K562 (cell line): Measurements from ENCODE around the gene INTS1. TPM values are rescaled to one million over a fixed set of nuclear protein-coding genes. Genes with fewer than 3 reads are reported as not detected.

ENCODE experiments used
- CTCFL ChIP-seq: IDR thresholded peaks from 2 replicates; pipeline ENCODE4 v1.6.1; 2011; ENCODE audit warnings: borderline replicate concordance, low read depth, mild to moderate bottlenecking, moderate library complexity, low read length; ENCODE audit not compliant: insufficient read depth, poor library complexity, severe bottlenecking
- PKNOX1 ChIP-seq: fragments of 450-650 bp; IDR thresholded peaks from 2 replicates; pipeline ENCODE4 v1.6.1; 2016
- RBM34 ChIP-seq: fragments of 200-400 bp; formaldehyde crosslinking; IDR thresholded peaks from 2 replicates; pipeline ENCODE4 v1.6.1; 2018; ENCODE audit warnings: low read length, borderline replicate concordance; ENCODE audit not compliant: insufficient read depth
- SPI1 ChIP-seq: IDR thresholded peaks from 2 replicates; pipeline ENCODE4 v1.6.1; 2011; ENCODE audit warnings: low read depth, low read length, control low read depth, borderline replicate concordance
- SRSF1 ChIP-seq: fragments of 200-400 bp; formaldehyde crosslinking; IDR thresholded peaks from 2 replicates; pipeline ENCODE4 v1.6.1; 2017; ENCODE audit warnings: mild to moderate bottlenecking, low read depth, low read length, moderate library complexity
- polyA plus RNA-seq, 8 experiments: library from polyadenylated mRNA; depleted of rRNA in 4 of 8; stranded (reverse) in 5 of 8; unstranded in 3 of 8; fragments of >200 nt; fragmentation: Nextera tagmentation in 2 of 8; fragmentation: Illumina TruSeq in 1 of 8; extraction: Ambion mirVana in 2 of 8; extraction: Trizol in 1 of 8; gene quantifications; 2 replicates each; pipeline versions ENCODE4 v1.2.1 to v1.2.3, GENCODE V29; 2011 to 2014; ENCODE audit warnings: inconsistent platforms in 1 of 8, missing spikeins in 1 of 8
- total RNA-seq, 7 experiments: library from RNA; depleted of rRNA in 6 of 7; stranded (reverse); fragments of >200 nt in 6 of 7; fragmentation: Illumina TruSeq in 2 of 7; extraction: Trizol in 2 of 7; gene quantifications; 2 replicates each; pipeline versions ENCODE4 v1.2.1 to v1.2.3, GENCODE V29; 2011 to 2021; ENCODE audit warnings: low replicate concordance in 1 of 7
- TF ChIP-seq, protein P1 (sequence below), 2 experiments: fragments of 450-650 bp; IDR thresholded peaks; 2 replicates each; pipeline ENCODE4 v1.6.1; 2016; ENCODE audit warnings: mild to moderate bottlenecking in 2 of 2, borderline replicate concordance in 1 of 2, low read depth in 1 of 2, moderate library complexity in 1 of 2

Gene INTS1
- total and polyA plus RNA-seq, 9 of the 15 experiments (the other 6 are each of a cell fraction or from before 2014, with no cell fraction given): 0.34 to 119 (median 18.5) TPM

DNA sequence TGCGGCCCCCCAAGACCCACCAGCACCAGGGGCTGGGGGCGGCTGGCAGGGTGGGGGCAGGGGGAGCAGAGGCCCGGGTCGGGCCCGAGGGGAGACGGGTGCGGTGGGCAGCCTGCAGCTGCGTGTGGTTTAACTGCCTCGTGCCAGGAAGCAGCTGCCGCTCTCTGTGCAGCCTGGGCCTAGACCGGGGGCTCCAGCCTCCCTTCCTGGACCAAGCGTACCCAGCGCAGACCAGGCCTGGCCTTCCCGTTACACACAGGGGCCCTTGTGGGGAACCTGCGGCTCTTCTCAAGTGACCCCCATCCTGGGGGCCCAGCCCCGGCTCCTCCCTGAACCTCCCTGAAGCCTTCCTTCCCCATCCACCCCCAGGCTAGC lies 6.6 kb upstream of the INTS1 start (continued):
- no peak for TF ChIP-seq RBM34
- TF ChIP-seq CTCFL: no peak
- TF ChIP-seq, protein P1, sequence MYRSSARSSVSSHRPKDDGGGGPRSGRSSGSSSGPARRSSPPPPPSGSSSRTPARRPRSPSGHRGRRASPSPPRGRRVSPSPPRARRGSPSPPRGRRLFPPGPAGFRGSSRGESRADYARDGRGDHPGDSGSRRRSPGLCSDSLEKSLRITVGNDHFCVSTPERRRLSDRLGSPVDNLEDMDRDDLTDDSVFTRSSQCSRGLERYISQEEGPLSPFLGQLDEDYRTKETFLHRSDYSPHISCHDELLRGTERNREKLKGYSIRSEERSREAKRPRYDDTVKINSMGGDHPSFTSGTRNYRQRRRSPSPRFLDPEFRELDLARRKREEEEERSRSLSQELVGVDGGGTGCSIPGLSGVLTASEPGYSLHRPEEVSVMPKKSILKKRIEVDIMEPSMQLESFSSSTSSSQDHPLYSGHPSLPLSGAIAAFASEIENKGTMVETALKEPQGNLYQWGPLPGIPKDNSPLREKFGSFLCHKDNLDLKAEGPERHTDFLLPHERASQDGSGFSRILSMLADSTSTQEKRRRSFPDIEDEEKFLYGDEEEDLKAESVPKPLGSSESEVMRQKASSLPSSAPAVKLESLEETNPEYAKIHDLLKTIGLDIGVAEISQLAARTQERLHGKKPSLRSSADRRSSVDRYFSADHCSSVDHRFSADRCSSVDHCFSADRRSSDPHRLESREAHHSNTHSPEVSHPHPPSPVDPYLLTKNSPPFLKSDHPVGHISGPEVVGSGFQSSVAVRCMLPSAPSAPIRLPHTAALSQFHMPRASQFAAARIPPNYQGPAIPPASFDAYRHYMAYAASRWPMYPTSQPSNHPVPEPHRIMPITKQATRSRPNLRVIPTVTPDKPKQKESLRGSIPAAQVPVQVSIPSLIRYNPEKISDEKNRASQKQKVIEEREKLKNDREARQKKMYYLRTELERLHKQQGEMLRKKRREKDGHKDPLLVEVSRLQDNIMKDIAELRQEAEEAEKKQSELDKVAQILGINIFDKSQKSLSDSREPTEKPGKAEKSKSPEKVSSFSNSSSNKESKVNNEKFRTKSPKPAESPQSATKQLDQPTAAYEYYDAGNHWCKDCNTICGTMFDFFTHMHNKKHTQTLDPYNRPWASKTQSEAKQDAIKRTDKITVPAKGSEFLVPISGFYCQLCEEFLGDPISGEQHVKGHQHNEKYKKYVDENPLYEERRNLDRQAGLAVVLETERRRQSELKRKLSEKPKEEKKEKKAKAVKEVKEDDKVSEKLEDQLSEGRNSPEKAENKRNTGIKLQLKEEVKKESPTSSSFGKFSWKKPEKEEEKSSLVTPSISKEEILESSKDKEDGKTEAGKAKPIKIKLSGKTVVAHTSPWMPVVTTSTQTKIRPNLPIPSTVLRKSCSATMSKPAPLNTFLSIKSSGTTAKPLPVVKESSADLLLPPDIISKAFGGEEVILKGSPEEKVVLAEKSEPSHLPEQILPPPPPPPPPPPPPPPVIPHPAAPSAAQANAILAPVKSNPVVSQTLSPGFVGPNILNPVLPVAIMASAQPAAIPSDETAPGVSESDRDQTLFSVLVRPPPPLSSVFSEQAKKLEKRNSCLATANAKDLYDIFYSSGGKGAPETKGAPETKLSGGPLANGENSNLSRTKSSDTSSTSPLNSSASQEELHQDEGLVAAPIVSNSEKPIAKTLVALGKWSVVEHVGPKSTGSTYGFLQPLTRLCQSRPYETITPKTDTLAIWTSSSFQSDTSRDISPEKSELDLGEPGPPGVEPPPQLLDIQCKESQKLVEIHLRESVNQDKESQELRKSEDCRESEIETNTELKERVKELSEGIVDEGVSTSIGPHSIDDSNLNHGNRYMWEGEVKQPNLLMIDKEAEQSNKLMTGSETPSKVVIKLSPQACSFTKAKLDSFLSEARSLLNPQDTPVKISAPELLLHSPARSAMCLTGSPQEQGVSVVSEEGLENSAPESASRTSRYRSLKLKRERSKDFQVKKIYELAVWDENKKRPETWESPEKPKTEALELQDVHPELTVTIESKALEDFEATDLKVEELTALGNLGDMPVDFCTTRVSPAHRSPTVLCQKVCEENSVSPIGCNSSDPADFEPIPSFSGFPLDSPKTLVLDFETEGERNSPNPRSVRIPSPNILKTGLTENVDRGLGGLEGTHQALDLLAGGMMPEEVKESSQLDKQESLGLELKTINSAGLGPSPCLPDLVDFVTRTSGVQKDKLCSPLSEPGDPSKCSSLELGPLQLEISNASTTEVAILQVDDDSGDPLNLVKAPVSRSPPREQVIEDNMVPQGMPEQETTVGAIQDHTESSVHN (IDR thresholded peaks at IDR 0.05; ENCODE audit: borderline replicate concordance in 1 of 2, low read depth in 1 of 2): no peak
- no peak for TF ChIP-seq SRSF1
- TF ChIP-seq PKNOX1: no peak
- TF ChIP-seq SPI1: no peak
